Transverse colon (tissue), 4 donors: ENCODE results near the gene FUZ.

Experiments
- EP300 ChIP-seq: sonication (generic); formaldehyde crosslinking; IDR thresholded peaks from one replicate; pipeline ENCODE4 v1.6.1; 2017; ENCODE audit warnings: antibody characterized with exemption, low read depth
- POLR2A ChIP-seq: fragments of 450-650 bp; IDR thresholded peaks from one replicate; pipeline ENCODE4 v1.6.1; 2016; ENCODE audit warnings: antibody characterized with exemption, mild to moderate bottlenecking, moderate library complexity
- POLR2AphosphoS5 ChIP-seq, 3 donors: sonication (generic); formaldehyde crosslinking; IDR thresholded peaks; one replicate each; pipeline ENCODE4 v1.6.1; 2016; ENCODE audit warnings: antibody characterized with exemption in 3 of 3
- TF ChIP-seq, protein P1 (sequence below), 5 experiments: fragments of 200-600 bp in 3 of 5; fragments of 450-650 bp in 2 of 5; sonication (generic) in 3 of 5; IDR thresholded peaks; 1 replicate in 2 of 5; 2 replicates in 3 of 5; pipeline ENCODE4 v1.5.1; 2016 to 2017; ENCODE audit warnings: antibody characterized with exemption in 5 of 5, inconsistent platforms in 3 of 5, mild to moderate bottlenecking in 2 of 5, moderate library complexity in 1 of 5

DNA sequence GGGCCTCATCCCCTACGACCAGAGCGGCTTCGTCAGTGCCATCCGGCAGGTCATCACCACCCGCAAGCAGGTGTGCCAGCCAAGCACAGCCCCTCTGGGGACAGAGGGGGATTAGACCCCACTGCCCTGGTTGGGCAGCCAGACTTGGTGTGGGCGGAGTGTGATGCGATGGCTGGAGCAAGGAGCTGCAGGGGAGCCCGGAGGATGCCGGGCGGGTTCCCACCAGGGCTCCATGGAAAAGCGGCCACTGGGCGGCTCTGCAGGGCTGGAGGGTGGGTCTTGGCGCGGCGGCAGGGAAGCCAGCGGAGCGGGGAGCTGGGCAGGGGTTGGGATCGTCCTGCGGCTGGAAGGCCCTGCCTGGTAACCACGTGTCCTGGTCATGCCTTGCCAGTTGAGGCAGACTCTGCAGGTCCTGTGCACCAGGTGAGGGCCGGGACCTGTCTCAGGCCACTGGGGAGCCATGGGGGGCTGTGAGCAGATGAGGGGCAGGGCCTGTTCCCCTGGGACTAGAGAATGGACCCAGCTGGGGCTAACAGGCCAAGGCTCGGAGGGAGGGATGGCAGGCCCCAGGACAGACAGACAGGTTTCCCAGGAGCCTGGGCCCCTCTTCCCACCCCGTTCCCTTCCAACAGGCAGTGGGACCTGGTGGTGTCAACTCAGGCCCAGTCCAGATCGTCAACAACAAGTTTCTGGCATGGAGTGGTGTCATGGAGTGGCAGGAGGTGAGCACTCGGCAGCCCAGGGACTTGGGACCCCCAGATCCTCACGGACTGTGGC, 44.2 kb upstream of the FUZ start:
- TF ChIP-seq, protein P1, sequence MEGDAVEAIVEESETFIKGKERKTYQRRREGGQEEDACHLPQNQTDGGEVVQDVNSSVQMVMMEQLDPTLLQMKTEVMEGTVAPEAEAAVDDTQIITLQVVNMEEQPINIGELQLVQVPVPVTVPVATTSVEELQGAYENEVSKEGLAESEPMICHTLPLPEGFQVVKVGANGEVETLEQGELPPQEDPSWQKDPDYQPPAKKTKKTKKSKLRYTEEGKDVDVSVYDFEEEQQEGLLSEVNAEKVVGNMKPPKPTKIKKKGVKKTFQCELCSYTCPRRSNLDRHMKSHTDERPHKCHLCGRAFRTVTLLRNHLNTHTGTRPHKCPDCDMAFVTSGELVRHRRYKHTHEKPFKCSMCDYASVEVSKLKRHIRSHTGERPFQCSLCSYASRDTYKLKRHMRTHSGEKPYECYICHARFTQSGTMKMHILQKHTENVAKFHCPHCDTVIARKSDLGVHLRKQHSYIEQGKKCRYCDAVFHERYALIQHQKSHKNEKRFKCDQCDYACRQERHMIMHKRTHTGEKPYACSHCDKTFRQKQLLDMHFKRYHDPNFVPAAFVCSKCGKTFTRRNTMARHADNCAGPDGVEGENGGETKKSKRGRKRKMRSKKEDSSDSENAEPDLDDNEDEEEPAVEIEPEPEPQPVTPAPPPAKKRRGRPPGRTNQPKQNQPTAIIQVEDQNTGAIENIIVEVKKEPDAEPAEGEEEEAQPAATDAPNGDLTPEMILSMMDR (IDR thresholded peaks at IDR 0.05): no peak
- no peak for TF ChIP-seq EP300
- peak in 1 of 3 donors; percentile 2 for TF ChIP-seq POLR2AphosphoS5 (IDR thresholded peaks at IDR 0.05)
- no peak for TF ChIP-seq POLR2A
